ENCODE measurements around the gene RAB3IL1. TPM values are rescaled to one million over a fixed set of nuclear protein-coding genes. Genes with fewer than 3 reads are reported as not detected.
A peak's percentile ranks its signal among the peaks of the same experiment; 100 is the strongest.
"Not testable (repeated sequence)": the region's sequence is repeated elsewhere in the genome, so short reads cannot be mapped to it uniquely, and the experiment has no call there.

RAB3IL1 gene
- polyA plus RNA-seq, 3 donors = 18.0 to 24.4 (median 22.6) TPM

DNA sequence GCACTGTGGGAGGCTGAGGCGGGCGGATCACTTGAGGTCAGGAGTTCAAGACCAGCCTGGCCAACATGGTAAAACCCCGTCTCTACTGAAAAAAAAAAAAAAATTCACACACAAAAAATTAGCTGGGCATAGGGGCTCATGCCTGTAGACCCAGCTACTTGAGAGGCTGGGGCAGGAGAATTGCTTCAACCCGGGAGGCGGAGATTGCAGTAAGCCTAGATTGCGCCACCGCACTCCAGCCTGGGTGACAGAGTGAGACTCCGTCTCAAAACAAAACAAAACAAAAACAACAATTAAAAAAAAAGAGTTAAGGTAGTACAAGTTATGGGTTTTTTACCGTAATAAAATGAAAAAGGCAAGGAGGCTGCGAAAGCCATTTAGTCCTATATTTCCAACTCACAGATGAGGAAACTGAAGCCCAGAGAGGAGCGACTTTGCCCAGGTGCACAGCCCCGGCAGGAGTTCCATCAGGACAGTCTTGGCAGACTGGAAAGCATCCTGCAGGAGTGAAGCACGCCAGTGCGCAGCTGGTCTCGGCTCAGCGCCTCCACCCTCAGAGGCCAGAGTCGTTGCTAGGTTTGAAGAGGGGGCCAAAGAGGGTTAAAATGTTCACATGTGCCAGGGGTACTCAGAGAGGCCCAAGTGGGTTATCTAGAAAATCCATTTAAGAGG, 22.2 kb downstream of the RAB3IL1 start:
- no peak for DNase-seq (ENCODE audit: extremely low read depth in 1 of 11, low read depth in 9 of 11, low spot score in 4 of 11)

DNA sequence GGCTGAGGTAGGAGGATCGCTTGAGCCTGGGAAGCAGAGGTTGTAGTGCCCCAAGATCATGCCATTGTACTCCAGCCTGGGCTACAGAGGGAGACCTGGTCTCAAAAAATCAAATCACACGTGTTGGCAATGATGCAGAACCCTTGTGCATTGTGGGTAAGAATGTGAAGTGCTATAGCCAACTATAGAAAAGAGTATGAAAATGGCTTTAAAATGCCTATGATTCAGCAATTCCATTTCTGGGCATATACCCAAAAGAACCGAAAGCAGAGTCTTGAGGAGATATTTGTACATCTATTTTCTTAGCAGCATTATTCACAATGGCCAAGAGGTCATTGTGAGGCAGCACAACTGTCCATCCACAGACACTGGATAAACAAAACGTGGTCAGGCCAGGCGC, 23.4 kb downstream of the RAB3IL1 start:
- no peak for DNase-seq (ENCODE audit: extremely low read depth in 1 of 11, low read depth in 9 of 11, low spot score in 4 of 11)

DNA sequence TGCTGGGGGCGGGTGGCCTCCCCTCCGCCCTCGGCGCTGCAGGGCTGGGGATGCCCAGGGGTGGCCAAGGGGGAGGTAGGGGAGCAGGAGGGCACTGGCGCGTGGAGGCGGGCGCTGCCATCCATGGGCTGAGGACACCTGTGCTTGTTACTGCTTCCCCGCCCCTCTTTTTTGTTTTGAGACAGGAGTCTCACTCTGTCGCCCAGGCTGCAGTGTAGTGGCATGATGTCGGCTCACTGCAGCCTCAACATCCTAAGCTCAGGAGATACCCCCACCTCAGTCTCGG, 25.3 kb downstream of the RAB3IL1 start:
- DNase-seq (ENCODE audit: extremely low read depth in 1 of 11, low read depth in 9 of 11, low spot score in 4 of 11) = no peak

DNA sequence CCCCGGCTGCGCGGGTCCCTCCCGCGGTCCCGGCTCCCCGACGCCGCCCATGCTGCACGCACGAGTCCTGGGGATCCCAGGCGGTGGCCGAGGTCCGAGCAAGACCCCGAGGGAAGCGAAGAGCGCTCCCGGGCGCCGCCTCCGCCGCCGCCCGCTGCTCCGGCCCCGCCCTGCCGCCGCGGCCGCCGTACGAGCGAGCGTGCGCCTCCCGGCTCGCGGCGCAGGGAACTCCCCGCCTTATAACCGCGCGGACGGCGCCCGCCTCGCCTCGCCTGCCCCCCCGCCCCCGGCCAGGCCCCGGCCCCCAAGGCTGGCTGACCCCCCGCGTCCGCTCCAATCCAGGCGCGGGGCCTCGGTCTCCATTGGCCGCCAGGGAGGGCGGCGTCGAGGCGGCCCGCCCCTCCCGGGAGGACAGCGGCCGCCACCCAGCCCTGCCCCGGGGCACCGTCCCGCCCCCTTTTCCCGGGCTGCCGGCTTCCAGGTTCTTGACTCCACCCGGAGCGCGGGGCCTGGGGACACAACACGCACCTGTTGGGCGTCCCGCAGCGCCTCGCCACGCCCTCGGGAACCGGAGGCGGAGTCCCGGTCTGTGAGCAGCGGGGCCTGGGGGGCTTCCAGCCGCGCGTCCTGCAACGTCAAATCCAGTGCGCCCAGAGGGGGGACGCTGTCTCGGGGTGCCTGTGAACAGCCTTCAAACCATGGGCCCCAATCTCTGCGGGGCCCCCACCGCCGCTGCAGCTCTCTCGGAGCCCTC, 25.9 kb downstream of the RAB3IL1 start, which contains the start of gene FADS3:
TSS of gene FADS3 (minus strand) at position 215 of the 754 bp plus-strand sequence. CDS start at position 51, 164 bp downstream.
- DNase-seq (ENCODE audit: extremely low read depth in 1 of 11, low read depth in 9 of 11, low spot score in 4 of 11) = peak in 7 of 11 donors; percentile 44 to 74 (median 62)

DNA sequence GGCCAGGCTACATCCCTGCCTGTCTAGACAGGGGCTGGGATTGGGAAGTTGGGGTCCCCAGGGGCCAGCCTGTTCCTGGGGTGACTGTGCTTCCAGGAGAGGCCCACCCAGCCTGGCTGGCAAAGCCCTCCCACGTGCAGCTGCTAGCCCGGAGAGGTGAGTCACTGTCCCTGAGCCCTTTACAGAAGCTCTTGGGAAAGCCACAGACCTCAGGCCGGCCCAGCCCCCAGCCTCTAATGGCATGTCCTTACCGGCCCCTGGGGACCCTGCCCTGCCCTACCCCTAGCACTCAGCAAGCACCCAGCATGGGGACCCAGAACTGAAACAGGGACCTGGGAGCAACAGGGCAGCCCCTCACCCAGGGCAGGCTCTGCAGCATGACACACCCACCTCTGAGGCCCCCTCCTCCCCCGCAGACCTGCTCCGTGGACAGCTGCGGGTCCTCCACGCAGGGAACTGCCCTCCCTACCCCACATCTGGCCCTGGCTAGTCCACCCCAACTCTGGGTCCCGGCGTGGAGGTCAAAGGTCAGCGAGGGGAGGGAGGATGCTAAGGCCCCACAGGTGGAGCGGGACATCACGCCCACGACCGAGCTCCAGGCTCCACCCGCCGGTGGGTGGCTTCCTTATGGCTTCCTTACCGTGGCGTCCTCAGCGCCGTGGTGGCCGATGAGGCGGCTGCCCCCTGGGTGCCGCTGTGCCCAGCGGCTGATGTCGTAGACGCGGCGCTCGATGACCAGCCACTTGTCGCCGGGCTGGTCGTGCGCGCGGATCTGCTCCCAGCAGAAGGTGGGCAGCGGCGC, 26.6 kb downstream of the RAB3IL1 start:
- DNase-seq (ENCODE audit: extremely low read depth in 1 of 11, low read depth in 9 of 11, low spot score in 4 of 11) = no peak

DNA sequence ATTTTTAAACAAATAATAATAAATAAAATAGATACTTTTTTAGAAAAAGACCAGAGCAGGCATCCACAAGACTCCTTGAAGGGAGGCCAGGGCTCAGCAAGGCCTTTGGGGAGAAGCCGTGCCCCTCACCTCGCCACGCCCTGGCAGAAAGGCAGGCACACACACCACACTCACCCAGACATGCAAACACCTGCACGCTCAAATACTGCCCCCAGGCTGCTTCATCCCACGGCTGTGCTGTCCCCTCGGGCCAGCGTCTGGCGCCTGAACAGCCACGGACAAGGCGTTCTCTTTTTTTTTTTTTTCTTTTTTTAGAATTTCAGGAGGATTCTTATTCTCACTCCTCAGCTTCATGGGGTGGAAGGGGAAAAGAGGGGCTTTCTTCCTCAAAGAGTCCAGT, 27.5 kb downstream of the RAB3IL1 start:
- no peak for DNase-seq (ENCODE audit: extremely low read depth in 1 of 11, low read depth in 9 of 11, low spot score in 4 of 11)

DNA sequence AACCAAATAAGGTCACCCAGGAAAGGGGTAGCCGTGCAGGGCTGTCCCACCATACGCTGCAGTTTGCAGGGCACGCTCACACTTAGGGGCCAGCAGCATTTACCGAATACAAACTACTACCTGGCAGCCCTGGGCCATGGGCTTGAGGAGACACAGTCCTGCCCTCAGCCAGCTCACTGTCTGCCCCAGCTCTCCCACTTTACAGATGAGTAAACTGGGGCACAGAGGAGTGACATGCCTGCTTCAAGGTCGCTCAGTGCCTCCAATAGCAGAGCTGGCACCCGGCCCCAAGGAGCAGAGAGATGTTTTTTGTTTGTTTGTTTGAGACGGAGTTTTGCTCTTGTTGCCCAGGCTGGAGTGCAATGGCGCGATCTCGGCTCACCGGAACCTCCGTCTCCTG, 28.8 kb downstream of the RAB3IL1 start:
- DNase-seq (ENCODE audit: extremely low read depth in 1 of 11, low read depth in 9 of 11, low spot score in 4 of 11) = no peak

DNA sequence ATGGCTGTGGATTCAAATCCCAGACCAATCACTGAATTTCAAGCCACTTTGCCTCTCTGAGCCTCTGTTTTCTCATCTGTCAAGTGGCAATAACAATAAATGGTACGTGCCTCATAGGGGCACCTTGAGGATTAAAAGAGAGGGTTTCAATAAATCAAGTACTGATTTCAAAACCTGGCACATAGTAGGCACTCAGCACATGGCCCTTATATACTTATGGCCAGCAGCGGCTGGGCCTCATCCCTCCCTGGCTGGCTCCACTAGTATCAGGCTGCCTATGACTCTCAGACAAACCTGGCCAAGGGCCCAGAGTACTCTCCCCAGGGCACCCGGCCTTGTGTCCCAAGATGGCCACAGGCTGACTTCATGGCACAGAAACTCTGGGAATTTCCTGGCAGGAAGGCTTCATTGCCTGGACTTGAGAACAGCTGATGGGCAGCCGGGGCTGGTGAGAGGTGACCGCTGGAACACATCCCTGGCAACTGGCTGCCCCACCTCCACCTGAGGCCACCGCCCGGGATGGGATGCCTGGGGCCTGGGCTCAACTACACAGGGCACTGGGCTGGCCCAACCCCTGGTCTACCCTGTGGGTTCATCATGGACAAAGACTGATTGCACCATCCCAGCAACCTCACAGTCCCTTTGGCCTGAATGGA, 29.4 kb downstream of the RAB3IL1 start:
- DNase-seq (ENCODE audit: extremely low read depth in 1 of 11, low read depth in 9 of 11, low spot score in 4 of 11) = no peak

DNA sequence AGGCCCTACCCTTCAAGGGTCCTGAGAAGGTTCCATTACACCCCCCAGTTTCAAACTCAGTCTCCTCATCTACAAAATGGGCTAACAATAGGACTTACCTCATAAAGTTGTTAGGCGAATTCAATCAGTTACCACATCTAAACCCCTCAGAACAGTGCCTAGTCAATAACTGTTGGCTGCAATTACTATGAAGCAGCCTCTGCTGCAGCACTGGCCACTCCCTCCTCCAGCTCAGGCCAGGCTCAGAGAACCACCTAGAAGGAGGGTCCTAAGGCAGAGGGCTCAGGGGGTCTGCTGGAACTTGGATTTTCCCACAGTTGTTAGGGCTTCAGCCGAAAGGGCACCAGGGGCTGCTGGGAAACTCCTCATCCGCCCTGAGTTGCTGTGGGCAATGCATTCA, 30.7 kb downstream of the RAB3IL1 start:
- DNase-seq (ENCODE audit: extremely low read depth in 1 of 11, low read depth in 9 of 11, low spot score in 4 of 11) = no peak

DNA sequence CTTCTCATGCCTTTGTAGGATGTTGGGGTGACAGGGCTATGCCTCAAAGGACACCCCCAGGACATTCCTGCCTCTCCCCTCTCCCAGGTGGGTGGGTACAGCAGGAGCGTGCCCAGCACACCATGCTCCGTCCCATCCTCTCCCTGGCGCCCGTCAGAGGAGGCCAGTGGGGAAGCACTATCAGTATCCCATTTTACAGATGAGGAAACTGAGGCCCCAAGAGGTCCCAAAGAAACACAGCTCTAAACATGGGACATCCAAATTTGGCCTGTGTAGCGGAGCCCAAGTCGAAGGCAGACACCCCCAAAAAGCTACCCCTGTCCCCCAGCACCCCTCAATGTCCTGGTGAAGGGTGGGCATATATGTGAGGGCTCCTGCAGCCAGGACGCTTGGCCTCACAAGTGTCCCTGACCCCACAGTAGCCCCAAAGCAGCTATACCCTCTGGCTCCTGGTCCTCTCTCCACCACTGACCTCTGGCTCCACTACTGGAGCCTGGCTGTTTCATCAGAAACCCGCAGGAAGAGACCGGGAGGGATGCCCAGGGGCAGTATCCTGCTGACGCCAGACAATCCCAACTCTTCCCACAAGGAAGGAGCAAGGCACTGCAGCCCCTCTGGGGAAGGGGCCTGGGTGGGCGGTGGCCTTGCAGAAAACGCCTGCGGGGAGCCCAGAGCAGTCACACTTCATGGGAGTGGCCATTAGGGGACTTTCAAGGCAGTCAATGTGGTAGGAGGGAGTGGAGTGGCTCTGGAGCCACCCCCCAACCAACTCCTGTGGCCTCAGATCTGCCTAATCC, 31.4 kb downstream of the RAB3IL1 start:
- no peak for DNase-seq (ENCODE audit: extremely low read depth in 1 of 11, low read depth in 9 of 11, low spot score in 4 of 11)

DNA sequence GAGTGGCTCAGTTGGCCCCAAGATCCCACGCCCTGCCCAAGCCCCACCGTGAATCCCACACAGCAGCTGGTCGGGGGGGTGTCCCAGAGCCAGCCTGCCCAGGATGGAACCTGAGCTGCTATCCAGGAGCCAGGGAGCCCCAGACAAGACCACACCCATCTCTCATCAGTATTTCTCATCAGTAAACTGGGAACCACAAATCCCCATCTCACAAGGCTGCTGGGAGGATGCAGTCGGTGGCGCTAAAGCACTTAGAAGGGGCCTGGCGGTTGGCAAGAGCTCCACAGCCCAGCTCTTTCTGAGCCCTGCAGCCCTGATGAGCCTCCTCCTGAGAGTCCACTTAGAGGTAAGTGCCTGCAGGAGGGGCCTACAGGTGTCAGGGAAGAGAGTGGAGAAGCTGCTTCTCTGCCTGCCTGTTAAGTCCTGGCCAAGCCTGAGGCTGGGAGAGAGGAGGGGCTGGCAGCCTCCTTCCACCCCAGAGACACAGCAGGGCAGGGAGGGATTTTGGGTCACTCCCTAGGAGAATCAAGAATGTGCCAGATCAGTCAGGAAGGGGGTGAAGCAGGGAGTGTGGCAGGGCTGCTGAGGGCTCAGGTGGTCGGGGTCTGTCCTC, 32.1 kb downstream of the RAB3IL1 start:
- no peak for DNase-seq (ENCODE audit: extremely low read depth in 1 of 11, low read depth in 9 of 11, low spot score in 4 of 11)

DNA sequence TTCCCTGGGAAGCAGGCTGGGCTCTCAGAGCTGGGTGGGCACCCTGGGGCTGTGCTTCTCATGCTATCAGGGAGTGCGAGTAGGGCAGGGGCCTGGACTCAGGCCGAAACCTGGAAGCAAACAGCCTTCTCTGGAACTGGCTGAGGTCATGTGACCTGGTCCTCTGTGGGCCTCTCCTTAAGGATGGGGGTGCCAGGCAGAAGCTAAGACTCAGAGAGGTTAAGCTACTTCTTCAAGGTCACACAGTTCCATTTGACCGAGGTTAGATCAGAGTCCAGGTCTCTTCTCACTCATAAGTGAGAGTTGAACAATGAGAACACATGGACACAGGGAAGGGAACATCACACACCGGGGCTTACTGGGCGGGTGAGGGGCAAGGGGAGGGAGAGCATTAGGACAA, 33.4 kb downstream of the RAB3IL1 start:
- no peak for DNase-seq (ENCODE audit: extremely low read depth in 1 of 11, low read depth in 9 of 11, low spot score in 4 of 11)

DNA sequence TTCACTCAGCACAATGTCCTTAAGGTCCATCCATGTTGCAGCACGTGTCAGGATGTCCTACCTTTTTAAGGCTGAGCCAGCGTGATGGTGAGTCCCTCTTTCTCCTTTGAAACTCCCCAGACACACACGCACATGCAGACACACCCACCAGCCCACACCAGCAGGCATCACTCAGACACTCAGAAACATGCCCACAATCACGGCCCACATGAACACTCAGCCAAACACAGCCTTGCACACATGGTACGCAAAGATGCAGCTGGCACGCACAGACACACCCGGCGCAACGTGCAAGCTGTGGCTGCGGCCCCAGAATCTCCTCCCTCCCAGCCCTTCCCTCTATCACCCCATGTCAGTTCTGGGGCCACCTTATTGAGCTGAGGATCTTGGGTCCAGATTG, 34.0 kb downstream of the RAB3IL1 start:
- no peak for DNase-seq (ENCODE audit: extremely low read depth in 1 of 11, low read depth in 9 of 11, low spot score in 4 of 11)

DNA sequence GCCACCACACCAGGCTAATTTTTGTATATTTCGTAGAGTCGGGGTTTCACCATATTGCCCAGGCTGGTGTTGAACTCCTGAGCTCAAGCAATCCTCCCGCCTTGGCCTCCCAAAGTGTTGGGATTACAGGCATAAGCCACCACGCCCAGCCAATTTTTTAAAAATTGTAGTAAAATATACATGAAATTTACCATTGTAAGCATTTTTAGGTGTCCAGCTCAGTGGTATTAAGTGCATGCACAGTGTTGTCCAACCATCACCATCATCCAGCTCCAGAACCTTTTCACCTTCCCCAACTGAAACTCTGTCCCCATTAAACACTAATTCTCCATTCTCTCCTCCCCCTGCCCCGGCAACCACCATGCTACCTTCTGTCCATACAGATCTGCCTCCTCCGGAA, 34.5 kb downstream of the RAB3IL1 start:
- no peak for DNase-seq (ENCODE audit: extremely low read depth in 1 of 11, low read depth in 9 of 11, low spot score in 4 of 11)

DNA sequence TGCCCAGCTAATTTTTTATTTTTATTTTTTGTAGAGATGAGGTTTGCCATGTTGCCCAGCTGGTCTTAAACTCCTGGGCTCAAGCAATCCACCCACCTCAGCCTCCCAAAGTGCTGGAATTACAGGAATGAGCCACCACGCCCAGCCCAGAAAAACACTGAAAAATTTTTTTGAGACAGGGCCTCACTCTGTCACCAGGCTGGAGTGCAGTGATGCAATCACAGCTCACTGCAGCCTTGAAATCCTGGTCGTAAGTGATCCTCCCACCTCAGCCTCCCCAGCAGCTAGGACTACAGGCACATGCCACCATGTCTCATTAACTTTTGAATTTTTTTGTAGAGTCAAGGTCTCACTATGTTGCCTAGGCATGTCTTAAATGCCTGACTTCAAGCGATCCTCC, 35.1 kb downstream of the RAB3IL1 start:
- DNase-seq (ENCODE audit: extremely low read depth in 1 of 11, low read depth in 9 of 11, low spot score in 4 of 11) = not testable (repeated sequence)

DNA sequence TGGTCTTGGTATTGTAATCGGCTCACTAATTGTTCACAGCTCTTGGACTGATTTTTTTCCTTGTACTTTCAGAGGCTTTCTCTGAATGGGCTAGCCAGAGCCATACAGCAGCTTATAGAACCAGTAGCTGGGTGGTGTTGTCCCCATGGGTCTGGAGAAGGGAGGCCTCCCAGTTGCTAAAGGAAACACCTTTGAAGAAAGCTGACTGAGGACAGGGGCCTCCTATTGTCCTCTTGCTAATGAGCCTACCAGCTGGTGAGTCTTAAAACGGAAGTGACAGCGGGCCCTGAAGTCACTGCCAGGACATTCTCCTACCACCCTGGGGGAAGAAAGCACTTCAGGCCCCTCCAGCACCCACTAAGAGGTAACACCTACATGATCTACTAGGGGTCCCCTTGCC, 36.0 kb downstream of the RAB3IL1 start:
- DNase-seq (ENCODE audit: extremely low read depth in 1 of 11, low read depth in 9 of 11, low spot score in 4 of 11) = no peak

DNA sequence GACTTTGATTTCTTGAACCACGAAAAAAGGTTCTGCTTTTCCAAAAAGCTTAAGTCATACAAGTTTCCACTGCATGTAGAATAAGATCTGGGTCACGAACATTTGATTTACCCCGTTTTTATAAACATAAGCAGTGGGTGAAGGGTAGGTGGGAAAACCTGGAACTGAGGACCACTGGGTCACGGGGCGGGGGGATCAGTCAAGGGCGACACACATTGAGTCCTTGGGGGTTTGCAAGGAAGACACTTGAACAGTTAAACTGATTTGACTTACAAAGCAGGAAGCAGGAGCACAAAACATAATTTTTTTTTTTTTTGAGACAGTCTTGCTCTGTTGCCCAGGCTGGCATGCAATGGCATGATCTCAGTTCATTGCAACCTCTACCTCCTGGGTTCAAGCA, 36.9 kb downstream of the RAB3IL1 start:
- DNase-seq (ENCODE audit: extremely low read depth in 1 of 11, low read depth in 9 of 11, low spot score in 4 of 11) = no peak

DNA sequence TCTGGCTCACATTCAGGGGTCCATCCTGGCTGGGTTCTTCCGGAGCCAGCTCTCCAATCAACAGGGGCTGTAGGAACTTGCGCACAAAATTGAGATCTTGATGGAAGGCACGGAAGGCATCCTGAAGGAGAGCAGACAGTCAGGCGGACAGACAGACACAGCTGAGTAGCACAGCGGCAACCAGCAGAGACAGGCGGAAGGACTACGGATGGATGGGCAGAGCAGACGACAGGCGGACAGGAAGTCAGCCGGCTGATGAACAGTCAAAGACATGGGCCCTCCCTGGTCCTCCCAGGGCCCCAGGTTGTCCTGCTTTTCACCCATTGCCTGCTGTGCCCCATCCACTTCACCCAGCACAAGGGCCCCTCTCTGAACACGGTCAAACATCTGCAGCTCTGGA, 37.3 kb downstream of the RAB3IL1 start:
- no peak for DNase-seq (ENCODE audit: extremely low read depth in 1 of 11, low read depth in 9 of 11, low spot score in 4 of 11)

DNA sequence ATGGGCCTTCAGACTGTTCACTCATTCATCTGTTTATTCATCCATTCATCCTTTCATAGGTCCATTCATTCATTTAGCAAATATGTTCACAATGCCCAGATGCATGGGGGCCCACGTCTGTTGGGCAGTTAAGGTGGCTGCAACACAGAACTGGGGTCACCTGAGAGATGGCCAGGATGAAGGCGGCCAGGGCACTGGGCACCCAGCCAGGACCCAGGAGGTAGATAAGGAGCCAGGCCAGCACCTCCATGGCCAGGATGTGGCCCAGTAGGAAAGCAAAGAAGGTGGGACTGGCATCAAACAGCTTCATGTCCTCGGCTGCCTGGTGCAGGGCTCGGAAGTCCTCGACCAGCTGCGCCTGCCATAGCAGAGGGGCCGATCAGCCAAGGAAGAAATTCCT, 38.2 kb downstream of the RAB3IL1 start:
- no peak for DNase-seq (ENCODE audit: extremely low read depth in 1 of 11, low read depth in 9 of 11, low spot score in 4 of 11)

Measured in renal cortex interstitium (tissue), 11 donors.